ENCODE measurements around the gene SSR4.

Gene SSR4

GRCh38 chrX:153762626-153763173, 31.8 kb upstream of the SSR4 start:
- Histone ChIP-seq H3K4me3 (ENCODE audit: low read length) (no peak overlapping the region), H3K9me3 (replicated peaks; ENCODE audit: insufficient read depth, low read length) (no peaks in the 10 kb centered on the region), H4K20me1 (ENCODE audit: insufficient read depth, low read length) (no peaks in the 10 kb centered on the region), H3K36me3 (replicated peaks; ENCODE audit: insufficient read depth, low read length) (no peaks in the 10 kb centered on the region), H3K27ac (ENCODE audit: low read length) (no peak overlapping the region), H3K9me2 (replicated peaks; ENCODE audit: insufficient read depth, low read length) (no peaks in the 10 kb centered on the region), H3K4me1 (ENCODE audit: low read length) (no peaks in the 10 kb centered on the region), H3K9ac (ENCODE audit: low read length) (no peak overlapping the region), H3F3A (ENCODE audit: insufficient read depth, low read length) (no peaks in the 10 kb centered on the region), H3K4me2 (ENCODE audit: low read depth, low read length) (no peak overlapping the region), H3K27me3 (replicated peaks; ENCODE audit: insufficient read depth, low read length) (no peaks in the 10 kb centered on the region), H2AFZ (ENCODE audit: low read length) (no peak overlapping the region), H3K79me2 (ENCODE audit: low read length) (no peaks in the 10 kb centered on the region)
- TF ChIP-seq EZH2 (optimal IDR thresholded peaks at IDR 0.05; ENCODE audit: low read depth, low read length) (no peak), EZH2phosphoT487 (IDR thresholded peaks at IDR 0.05; ENCODE audit: low read length) (no peak)
- no peak for DNase-seq

GRCh38 chrX:153763298-153763932, 31.1 kb upstream of the SSR4 start:
- no peak overlapping the region for H3K4me2 ChIP-seq (ENCODE audit: low read depth, low read length)
- no peaks in the 10 kb centered on the region for H3K27me3 ChIP-seq (replicated peaks; ENCODE audit: insufficient read depth, low read length)
- no peak overlapping the region for H3K9ac ChIP-seq (ENCODE audit: low read length)
- no peak overlapping the region for H3K27ac ChIP-seq (ENCODE audit: low read length)
- H3K9me3 ChIP-seq (replicated peaks; ENCODE audit: insufficient read depth, low read length) = no peaks in the 10 kb centered on the region
- H3K4me1 ChIP-seq (ENCODE audit: low read length) = no peaks in the 10 kb centered on the region
- TF ChIP-seq CTCF (IDR thresholded peaks at IDR 0.05; ENCODE audit: low read length) (no peak), EZH2phosphoT487 (IDR thresholded peaks at IDR 0.05; ENCODE audit: low read length) (no peak), EZH2 (optimal IDR thresholded peaks at IDR 0.05; ENCODE audit: low read depth, low read length) (no peak)
- H3F3A ChIP-seq (ENCODE audit: insufficient read depth, low read length) = no peaks in the 10 kb centered on the region
- H3K4me3 ChIP-seq (ENCODE audit: low read length) = no peak overlapping the region
- H3K36me3 ChIP-seq (replicated peaks; ENCODE audit: insufficient read depth, low read length) = no peaks in the 10 kb centered on the region
- H3K9me2 ChIP-seq (replicated peaks; ENCODE audit: insufficient read depth, low read length) = no peaks in the 10 kb centered on the region
- H3K79me2 ChIP-seq (ENCODE audit: low read length) = no peaks in the 10 kb centered on the region
- no peak for DNase-seq
- H4K20me1 ChIP-seq (ENCODE audit: insufficient read depth, low read length) = no peaks in the 10 kb centered on the region
- no peak overlapping the region for H2AFZ ChIP-seq (ENCODE audit: low read length)

- Histone ChIP-seq H3K9me3 (replicated peaks; ENCODE audit: insufficient read depth, low read length) (no peaks in the 10 kb centered on the region), H3K9ac (ENCODE audit: low read length) (no peak within 1 kb of the TSS), H2AFZ (ENCODE audit: low read length) (no peak within 1 kb of the TSS), H3K36me3 (replicated peaks; ENCODE audit: insufficient read depth, low read length) (no peaks in the 10 kb centered on the region), H3K27me3 (replicated peaks; ENCODE audit: insufficient read depth, low read length) (no peaks in the 10 kb centered on the region), H3K4me3 (ENCODE audit: low read length) (no peak within 1 kb of the TSS), H3K4me2 (ENCODE audit: low read depth, low read length) (peak within 1 kb of the TSS; percentile 48; the same call in 1 of the 2 replicates), H3K27ac (ENCODE audit: low read length) (no peak within 1 kb of the TSS), H3K79me2 (ENCODE audit: low read length) (no peaks in the 10 kb centered on the region), H3K9me2 (replicated peaks; ENCODE audit: insufficient read depth, low read length) (no peaks in the 10 kb centered on the region), H4K20me1 (ENCODE audit: insufficient read depth, low read length) (no peaks in the 10 kb centered on the region), H3K4me1 (ENCODE audit: low read length) (no peaks in the 10 kb centered on the region), H3F3A (ENCODE audit: insufficient read depth, low read length) (no peaks in the 10 kb centered on the region)
- TF ChIP-seq EZH2phosphoT487 (IDR thresholded peaks at IDR 0.05; ENCODE audit: low read length) (no peak), CTCF (IDR thresholded peaks at IDR 0.05; ENCODE audit: low read length) (peak; percentile 85)
- DNase-seq = peak; percentile 61
Measured at GRCh38 chrX:153763989-153764755, 30.3 kb upstream of the SSR4 start, which contains the start of gene PLXNB3. TSS of gene PLXNB3 (plus strand) at chrX:153764249. CDS start at chrX:153765536, 1,287 bp downstream.
